HG03378 (cell line): ENCODE data around the gene SLC47A2.
"Not testable (repeated sequence)": the region's sequence is repeated elsewhere in the genome, so short reads cannot be mapped to it uniquely, and the experiment has no call there.

Experiments
- ATAC-seq: cut with Tn5 transposase; IDR thresholded peaks from one replicate; pipeline ENCODE4 v1.9.1; 2021; ENCODE audit warnings: mild to moderate bottlenecking, moderate library complexity; ENCODE audit not compliant: unreplicated experiment

The SLC47A2 gene

DNA sequence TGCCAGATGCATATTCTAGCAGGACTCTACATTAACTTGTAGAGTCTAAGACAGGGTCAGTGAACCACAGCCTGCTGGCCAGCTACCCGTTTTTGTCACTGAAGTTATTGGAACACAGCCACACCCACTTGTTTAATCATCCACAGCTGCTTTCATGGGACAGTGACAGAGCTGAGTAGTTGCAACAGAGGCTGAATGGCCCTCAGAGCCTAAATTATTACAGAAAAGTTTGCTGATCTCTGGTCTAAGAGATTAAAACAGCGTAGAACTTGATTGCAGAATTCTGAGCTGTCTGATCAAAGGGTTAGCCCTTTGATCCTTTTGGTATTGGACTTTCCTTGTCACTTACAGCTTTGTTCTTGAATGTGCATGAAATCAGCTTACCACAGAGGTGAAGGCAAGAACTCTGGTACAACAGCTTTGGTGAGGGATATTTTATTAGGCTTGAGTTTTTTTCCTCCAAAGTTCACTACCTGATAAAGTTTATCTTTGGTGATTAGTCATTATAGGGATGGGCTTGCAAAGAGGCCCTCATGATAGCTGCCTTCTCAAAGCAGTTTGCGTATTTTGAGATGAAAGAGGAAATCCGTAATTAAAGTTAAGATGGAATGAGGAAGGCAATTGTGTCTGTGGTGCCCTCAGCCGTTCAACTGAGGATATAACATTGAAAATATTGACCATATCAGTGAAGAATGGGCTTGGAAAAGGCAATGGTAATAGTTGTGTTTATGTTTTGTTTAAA is 44.2 kb downstream of the SLC47A2 start:
- ATAC-seq = no peak

DNA sequence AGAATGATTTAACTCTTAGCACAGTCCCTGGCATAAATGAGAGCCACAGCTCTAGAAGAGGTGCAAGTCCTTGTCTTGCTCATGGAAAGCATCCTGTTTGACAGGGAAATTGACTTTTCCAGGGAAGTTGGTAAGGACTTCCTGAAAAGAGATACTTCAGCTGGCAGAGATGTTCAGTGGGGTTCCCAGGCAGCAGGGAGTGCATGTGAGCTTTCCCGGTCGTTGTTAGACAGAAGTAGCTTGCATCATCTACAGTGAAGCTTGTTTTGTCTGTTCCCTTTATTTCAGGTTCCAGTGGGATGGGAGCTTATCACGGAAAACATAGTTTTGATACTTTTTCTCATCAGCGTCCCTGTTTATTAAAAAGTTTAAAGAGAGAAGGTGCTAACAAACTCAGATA is 45.0 kb downstream of the SLC47A2 start:
- ATAC-seq = no peak

DNA sequence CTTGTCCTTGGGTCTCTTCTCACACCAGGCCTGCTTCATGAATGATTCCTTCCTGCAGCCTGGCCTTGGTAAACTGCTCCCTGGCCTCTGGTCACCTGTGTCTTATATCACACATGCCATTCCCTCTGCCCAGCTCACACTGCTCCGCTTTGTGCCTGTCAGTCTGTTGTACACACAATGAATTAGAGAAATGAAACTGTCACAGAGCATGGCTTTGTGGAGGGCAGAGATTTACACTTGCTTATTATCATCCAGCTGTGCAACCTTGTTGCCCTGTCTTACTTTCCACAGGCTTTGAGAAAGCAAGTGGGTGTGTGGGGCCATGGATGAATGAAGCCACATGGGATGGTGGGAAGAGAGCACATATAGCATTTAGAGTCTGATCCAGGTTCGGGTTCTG is 45.5 kb downstream of the SLC47A2 start:
- no peak for ATAC-seq

DNA sequence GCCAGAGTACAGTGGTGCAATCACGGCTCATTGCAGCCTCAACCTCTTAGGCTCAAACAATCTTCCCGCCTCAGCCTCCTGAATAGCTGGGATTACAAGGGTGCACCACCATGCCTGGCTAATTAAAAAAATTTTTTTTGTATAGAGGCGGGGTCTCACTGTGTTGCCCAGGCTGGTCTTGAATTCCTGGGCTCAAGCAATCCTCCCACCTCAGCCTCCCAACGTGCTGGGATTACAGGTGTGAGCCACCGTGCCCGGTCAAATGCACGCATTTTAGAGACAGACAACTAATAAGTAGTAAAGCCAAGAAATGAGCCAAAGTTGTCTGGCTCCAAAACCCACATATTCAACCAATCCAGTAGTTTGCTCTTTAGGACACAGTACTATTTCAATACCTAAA is 46.7 kb downstream of the SLC47A2 start:
- not testable (repeated sequence) for ATAC-seq

DNA sequence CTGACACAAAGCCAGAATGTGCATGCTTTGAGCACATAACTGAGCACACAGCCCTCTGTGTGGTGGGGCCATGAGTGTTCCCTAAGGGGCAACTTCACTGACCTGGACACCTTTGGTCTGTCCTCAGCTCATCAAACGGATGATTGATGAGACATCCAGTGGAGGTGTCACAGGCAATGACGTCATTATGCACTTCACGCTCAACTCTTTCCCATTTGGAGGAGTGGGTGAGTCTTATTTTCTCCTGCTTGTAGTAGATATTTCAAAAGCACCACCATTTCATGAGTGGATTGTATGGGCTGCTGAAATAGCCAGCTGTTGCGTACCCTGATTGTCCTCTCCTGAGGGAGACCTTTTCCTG is 51.6 kb downstream of the SLC47A2 start:
- ATAC-seq = no peak

- ATAC-seq = no peak
These were observed 52.1 kb downstream of the SLC47A2 start for GRCh38 chr17:19664136-19664820.

- no peak for ATAC-seq
These were observed 53.3 kb downstream of the SLC47A2 start for GRCh38 chr17:19663097-19663496.

DNA sequence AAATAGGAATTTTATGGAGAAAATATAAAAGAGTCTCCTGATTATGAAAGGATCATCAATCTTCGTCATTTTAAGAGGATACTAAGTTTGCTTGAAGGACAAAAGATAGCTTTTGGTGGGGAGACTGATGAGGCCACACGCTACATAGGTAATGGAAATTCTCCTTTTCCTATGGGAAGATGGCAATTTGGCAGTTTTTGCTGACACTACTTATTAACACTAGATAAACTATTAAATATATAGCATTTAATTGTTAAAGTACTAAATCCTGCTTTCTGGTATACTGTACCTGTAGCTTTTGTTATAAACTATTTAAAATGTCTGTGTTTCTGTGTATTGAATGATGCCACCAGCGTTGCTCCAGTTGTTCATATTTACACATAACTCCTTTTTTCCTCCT is 55.3 kb downstream of the SLC47A2 start:
- ATAC-seq = no peak

DNA sequence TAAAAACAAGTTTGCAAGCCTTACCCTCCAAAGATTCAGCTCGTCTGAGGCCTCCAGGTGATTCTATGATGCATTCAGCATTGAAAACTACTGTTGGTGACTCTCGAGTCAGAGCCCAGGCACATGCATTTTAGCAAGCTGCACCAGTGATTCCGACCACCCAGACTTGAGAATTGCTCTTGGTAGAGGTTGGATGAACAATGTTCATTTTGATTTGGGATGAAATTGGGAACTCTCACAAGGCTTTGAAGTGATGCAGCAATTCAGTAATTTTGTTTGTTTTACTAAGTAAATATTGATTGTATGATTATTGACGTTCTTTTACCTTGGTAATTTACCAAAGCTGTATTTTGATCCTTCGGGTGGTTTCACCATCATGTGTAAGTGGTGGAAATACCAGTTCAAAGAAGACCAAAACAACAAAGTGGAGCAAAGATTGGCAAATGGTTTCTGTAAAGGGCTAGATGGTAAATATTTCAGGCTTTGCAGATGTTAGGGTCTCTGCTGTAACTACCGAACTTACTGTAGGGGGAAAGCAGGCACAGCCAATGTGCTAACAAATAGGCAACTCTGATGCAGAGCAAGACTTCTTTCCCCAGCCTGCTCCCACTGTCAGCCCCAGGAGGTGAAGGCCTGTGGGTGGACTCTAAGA is 56.0 kb downstream of the SLC47A2 start:
- ATAC-seq = no peak

GRCh38 chr17:19659366-19660177 is 56.8 kb downstream of the SLC47A2 start:
- no peak for ATAC-seq

- ATAC-seq = no peak
These were observed 59.4 kb downstream of the SLC47A2 start for GRCh38 chr17:19656851-19657581.

- ATAC-seq = no peak
These were observed 60.0 kb downstream of the SLC47A2 start for GRCh38 chr17:19656336-19656735.

DNA sequence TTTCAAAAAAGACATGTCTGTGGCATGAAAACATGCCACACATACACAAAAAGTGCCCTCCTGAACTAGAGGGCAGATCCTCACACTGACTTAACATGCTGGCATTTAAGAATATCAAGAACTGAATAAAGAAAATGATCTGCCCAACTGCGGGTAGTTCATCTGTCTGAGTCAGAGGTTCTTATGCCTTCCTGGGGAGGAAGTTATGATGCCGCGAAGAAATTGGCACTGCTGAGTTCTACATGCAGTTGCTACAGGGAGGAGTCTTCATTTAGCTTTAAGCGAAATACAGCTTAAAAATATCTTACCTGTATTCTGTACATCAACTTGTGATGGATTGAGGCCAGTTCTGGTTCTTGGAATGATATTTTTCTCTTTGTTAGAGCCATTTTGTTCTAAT is 61.5 kb downstream of the SLC47A2 start:
- ATAC-seq = no peak

DNA sequence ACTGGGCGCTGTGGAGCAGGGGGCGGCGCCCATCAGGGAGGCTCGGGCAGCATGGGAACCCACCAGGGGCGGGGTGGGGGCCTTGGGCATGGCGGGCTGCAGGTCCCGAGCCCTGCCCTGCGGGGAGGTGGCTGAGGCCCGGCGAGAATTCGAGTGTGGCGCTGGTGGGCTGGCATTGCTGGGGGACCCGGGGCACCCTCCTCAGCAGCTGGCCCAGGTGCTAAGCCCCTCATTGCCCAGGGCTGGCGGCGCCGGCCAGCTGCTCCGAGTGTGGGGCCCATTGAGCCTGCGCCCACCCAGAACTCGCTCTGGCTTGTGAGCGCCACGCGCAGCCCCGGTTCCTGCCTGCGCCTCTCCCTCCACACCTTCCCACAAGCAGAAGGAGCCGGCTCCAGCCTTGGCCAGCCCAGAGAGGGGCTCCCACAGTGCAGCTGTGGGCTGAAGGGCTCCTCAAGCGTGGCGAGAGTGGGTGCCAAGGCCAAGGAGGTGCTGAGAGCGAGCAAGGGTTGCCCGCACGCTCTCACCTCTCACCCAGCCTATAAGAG is 62.0 kb downstream of the SLC47A2 start:
- no peak for ATAC-seq

DNA sequence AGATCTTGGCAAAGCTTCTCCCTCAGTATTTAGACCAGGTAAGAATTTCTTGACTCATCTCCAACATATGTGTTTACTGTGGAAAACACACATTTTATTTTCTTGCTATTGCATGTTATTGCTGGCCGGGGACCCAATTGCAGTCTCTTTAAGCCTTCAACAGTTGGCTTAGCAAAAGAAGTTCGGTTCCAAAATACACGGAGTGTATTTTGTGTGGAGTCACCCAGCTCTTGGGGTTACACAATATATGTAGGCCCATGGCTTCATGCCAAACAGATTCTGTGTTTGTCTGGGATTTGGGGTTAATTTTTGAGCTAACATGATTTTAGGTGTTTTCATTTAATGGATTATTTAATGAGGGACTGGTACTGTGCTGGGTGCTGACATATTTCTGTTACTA is 63.8 kb downstream of the SLC47A2 start:
- no peak for ATAC-seq

- no peak for ATAC-seq
These were observed 64.7 kb downstream of the SLC47A2 start for GRCh38 chr17:19651451-19652238.

GRCh38 chr17:19650826-19651225 is 65.6 kb downstream of the SLC47A2 start:
- ATAC-seq = no peak

- no peak for ATAC-seq
These were observed 67.2 kb downstream of the SLC47A2 start for GRCh38 chr17:19649274-19649541.

GRCh38 chr17:19648475-19649273 is 67.7 kb downstream of the SLC47A2 start, which contains the start of gene ALDH3A2:
Gene ALDH3A2 (plus strand): TSS chr17:19648751. CDS start chr17:19648972, 221 bp downstream.
- ATAC-seq = peak; percentile 78
